ENCODE measurements around the gene DIO2. TPM values are rescaled to one million over a fixed set of nuclear protein-coding genes. Genes with fewer than 3 reads are reported as not detected.

The DIO2 gene
- total RNA-seq, 2 donors from 2014 or later = 0.04 to 0.57 TPM

DNA sequence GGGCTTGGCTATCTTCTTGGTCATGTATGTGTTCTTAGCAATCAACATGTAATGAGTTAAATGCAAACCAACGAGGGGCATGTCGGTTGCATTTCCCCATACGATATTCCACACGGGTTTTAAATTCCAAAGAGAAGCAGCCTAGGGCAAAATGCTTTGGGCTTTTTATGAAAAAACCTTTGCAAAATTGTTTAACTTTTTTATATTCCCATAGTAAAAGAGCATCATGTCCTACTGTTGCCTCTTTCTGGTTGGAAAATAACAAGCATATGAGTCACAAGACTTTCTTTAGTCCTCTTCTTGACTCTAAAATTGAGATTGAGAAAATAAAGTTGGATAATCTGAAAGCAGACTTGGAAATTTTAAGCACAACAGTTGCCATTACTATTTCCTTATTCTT is 3.8 kb upstream of the DIO2 start:
- Mint-ChIP-seq H3K4me1 (peaks cover 16% of the 10 kb centered on the region), H3K36me3 (ENCODE audit: low read depth) (no peaks in the 10 kb centered on the region), H3K27ac (no peak overlapping the region), H3K27me3 (ENCODE audit: insufficient read depth) (peaks cover 14% of the 10 kb centered on the region), H3K9me3 (no peaks in the 10 kb centered on the region), H3K4me3 (no peak overlapping the region)
- peaks cover 5% of the 10 kb centered on the region for H3K4me1 ChIP-seq (ENCODE audit: control insufficient read depth, insufficient read depth, low read length)
- H3K36me3 ChIP-seq (ENCODE audit: control insufficient read depth, insufficient read depth, low read length) = no peaks in the 10 kb centered on the region
- TF ChIP-seq, protein P1, sequence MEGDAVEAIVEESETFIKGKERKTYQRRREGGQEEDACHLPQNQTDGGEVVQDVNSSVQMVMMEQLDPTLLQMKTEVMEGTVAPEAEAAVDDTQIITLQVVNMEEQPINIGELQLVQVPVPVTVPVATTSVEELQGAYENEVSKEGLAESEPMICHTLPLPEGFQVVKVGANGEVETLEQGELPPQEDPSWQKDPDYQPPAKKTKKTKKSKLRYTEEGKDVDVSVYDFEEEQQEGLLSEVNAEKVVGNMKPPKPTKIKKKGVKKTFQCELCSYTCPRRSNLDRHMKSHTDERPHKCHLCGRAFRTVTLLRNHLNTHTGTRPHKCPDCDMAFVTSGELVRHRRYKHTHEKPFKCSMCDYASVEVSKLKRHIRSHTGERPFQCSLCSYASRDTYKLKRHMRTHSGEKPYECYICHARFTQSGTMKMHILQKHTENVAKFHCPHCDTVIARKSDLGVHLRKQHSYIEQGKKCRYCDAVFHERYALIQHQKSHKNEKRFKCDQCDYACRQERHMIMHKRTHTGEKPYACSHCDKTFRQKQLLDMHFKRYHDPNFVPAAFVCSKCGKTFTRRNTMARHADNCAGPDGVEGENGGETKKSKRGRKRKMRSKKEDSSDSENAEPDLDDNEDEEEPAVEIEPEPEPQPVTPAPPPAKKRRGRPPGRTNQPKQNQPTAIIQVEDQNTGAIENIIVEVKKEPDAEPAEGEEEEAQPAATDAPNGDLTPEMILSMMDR (conservative IDR thresholded peaks at IDR 0.05) = no peak
- no peak overlapping the region for H3K9ac ChIP-seq (ENCODE audit: extremely low read depth, low read length, poor library complexity, severe bottlenecking)
- H3K27ac ChIP-seq (ENCODE audit: low read depth, low read length) = no peak overlapping the region
- no peaks in the 10 kb centered on the region for H3K9me3 ChIP-seq (ENCODE audit: control insufficient read depth, low read length)
- WGBS, 2 experiments (ENCODE audit: insufficient coverage in 1 of 2, insufficient read length in 1 of 2) = 93 to 96% methylated on average over 4 of the region's 4 CpGs
- H3K4me3 ChIP-seq (ENCODE audit: low read length) = no peak overlapping the region
- no peak for DNase-seq
- peaks cover 11% of the 10 kb centered on the region for H3K27me3 ChIP-seq (ENCODE audit: control insufficient read depth, insufficient read depth, low read length, poor library complexity, severe bottlenecking)

DNA sequence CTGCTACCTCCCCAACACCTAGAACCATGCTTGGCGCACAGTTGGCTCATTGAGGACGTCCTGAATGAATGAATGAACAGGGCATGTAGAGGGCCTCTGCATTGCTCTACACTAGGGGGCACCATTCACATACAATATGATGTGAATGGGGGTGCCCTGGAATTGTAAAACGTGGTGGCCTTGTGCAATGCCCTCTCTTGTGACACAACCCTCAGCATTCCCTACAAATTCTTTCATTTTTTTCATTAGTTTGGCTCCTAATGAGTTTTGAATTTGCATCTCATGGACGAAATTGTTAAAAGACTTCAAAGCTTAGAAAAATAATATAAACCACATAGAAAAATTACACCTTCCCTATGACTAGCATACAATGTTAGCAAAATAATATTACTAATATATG is 2.3 kb upstream of the DIO2 start:
- Mint-ChIP-seq H3K4me1 (peaks cover 16% of the 10 kb centered on the region), H3K4me3 (no peak overlapping the region), H3K27ac (no peak overlapping the region), H3K9me3 (no peaks in the 10 kb centered on the region), H3K27me3 (ENCODE audit: insufficient read depth) (peaks cover 26% of the 10 kb centered on the region), H3K36me3 (ENCODE audit: low read depth) (no peaks in the 10 kb centered on the region)
- H3K4me3 ChIP-seq (ENCODE audit: low read length) = no peak overlapping the region
- no peaks in the 10 kb centered on the region for H3K9me3 ChIP-seq (ENCODE audit: control insufficient read depth, low read length)
- H3K36me3 ChIP-seq (ENCODE audit: control insufficient read depth, insufficient read depth, low read length) = no peaks in the 10 kb centered on the region
- peaks cover 5% of the 10 kb centered on the region for H3K4me1 ChIP-seq (ENCODE audit: control insufficient read depth, insufficient read depth, low read length)
- peak; percentile 79 for DNase-seq
- no peak overlapping the region for H3K9ac ChIP-seq (ENCODE audit: extremely low read depth, low read length, poor library complexity, severe bottlenecking)
- peaks cover 11% of the 10 kb centered on the region for H3K27me3 ChIP-seq (ENCODE audit: control insufficient read depth, insufficient read depth, low read length, poor library complexity, severe bottlenecking)
- H3K27ac ChIP-seq (ENCODE audit: low read depth, low read length) = no peak overlapping the region
- TF ChIP-seq, protein P1 (conservative IDR thresholded peaks at IDR 0.05) = peak; percentile 90
- WGBS, 2 experiments (ENCODE audit: insufficient coverage in 1 of 2, insufficient read length in 1 of 2) = 38 to 67% methylated on average over 1 to 4 of the region's 4 CpGs

DNA sequence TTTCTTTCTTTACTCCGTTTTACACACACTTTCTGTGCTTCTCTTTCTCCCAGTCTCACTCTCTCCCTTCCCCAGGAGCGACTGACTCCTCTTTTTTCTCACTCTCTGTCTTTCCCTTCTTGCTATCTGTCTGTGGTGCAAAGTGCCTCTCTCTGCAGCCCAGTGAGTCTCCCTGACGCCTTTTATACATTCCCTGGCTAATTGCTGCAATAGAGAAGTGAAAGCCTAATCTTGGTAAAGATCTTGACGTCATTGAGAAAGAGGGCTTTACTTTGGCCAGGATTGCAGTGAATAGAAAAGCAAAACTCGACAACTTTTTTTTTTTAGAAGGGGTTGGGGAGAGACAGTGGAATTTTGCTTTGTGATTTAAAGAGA is 706 bp upstream of the DIO2 start:
- Histone ChIP-seq H3K27ac (ENCODE audit: low read depth, low read length) (no peak overlapping the region), H3K4me3 (ENCODE audit: low read length) (no peak overlapping the region), H3K36me3 (ENCODE audit: control insufficient read depth, insufficient read depth, low read length) (no peaks in the 10 kb centered on the region), H3K27me3 (ENCODE audit: control insufficient read depth, insufficient read depth, low read length, poor library complexity, severe bottlenecking) (peaks cover 11% of the 10 kb centered on the region), H3K9me3 (ENCODE audit: control insufficient read depth, low read length) (no peaks in the 10 kb centered on the region), H3K4me1 (ENCODE audit: control insufficient read depth, insufficient read depth, low read length) (peaks cover 5% of the 10 kb centered on the region), H3K9ac (ENCODE audit: extremely low read depth, low read length, poor library complexity, severe bottlenecking) (no peak overlapping the region)
- Mint-ChIP-seq H3K27ac (no peak overlapping the region), H3K9me3 (no peaks in the 10 kb centered on the region), H3K4me3 (peak overlapping the region; percentile 25), H3K36me3 (ENCODE audit: low read depth) (no peaks in the 10 kb centered on the region), H3K4me1 (peaks cover 16% of the 10 kb centered on the region), H3K27me3 (ENCODE audit: insufficient read depth) (peaks cover 31% of the 10 kb centered on the region)
- WGBS, 2 experiments (ENCODE audit: insufficient coverage in 1 of 2, insufficient read length in 1 of 2) = 20 to 31% methylated on average over 4 to 5 of the region's 5 CpGs
- peak; percentile 53 for DNase-seq
- TF ChIP-seq, protein P1 (conservative IDR thresholded peaks at IDR 0.05) = no peak
